Karpas-422 (cell line): Measurements from ENCODE around the gene ANKUB1. TPM values are rescaled to one million over a fixed set of nuclear protein-coding genes. Genes with fewer than 3 reads are reported as not detected.
A peak's percentile ranks its signal among the peaks of the same experiment; 100 is the strongest.
"Not testable (repeated sequence)": the region's sequence is repeated elsewhere in the genome, so short reads cannot be mapped to it uniquely, and the experiment has no call there.

Experiments
- DNase-seq: peaks from one replicate; pipeline ENCODE4 v3.0.0-alpha.2; 2015
- H2AFZ ChIP-seq: fragments of 200-600 bp; sonication (generic); 2 replicates; pipeline ENCODE4 v1.6.1; 2014; ENCODE audit warnings: antibody characterized with exemption, low read length, mixed read lengths
- H3K27ac ChIP-seq: fragments of 200-600 bp; sonication (generic); 2 replicates; pipeline ENCODE4 v1.5.1; 2014; ENCODE audit warnings: mild to moderate bottlenecking, low read length, moderate library complexity
- H3K27me3 ChIP-seq: fragments of 200-600 bp; sonication (generic); 2 replicates; pipeline ENCODE4 v1.6.1; 2014; ENCODE audit warnings: low read length, mixed read lengths
- H3K36me3 ChIP-seq: fragments of 200-600 bp; sonication (generic); 2 replicates; pipeline ENCODE4 v1.6.1; 2014; ENCODE audit warnings: low read length, mixed read lengths; ENCODE audit not compliant: insufficient read depth
- H3K4me1 ChIP-seq: fragments of 200-600 bp; sonication (generic); 2 replicates; pipeline ENCODE4 v1.6.1; 2014; ENCODE audit warnings: mild to moderate bottlenecking, low read length, mixed read lengths
- H3K4me2 ChIP-seq: fragments of 200-600 bp; sonication (generic); 2 replicates; pipeline ENCODE4 v1.6.1; 2014; ENCODE audit warnings: low read length, low read depth, mild to moderate bottlenecking; ENCODE audit not compliant: poor library complexity, severe bottlenecking
- H3K4me3 ChIP-seq: fragments of 200-600 bp; sonication (generic); 2 replicates; pipeline ENCODE4 v1.5.1; 2014; ENCODE audit warnings: mild to moderate bottlenecking, antibody characterized with exemption, low read length, mixed read lengths
- H3K79me2 ChIP-seq: fragments of 200-600 bp; sonication (generic); 2 replicates; pipeline ENCODE4 v1.6.1; 2014; ENCODE audit warnings: mild to moderate bottlenecking, low read length, mixed read lengths
- H3K9ac ChIP-seq: fragments of 200-600 bp; sonication (generic); 2 replicates; pipeline ENCODE4 v1.6.0; 2014; ENCODE audit warnings: low read length
- H3K9me2 ChIP-seq: fragments of 200-600 bp; sonication (generic), shearing (Covaris generic); replicated peaks from 2 replicates; pipeline ENCODE4 v1.6.0; 2014; ENCODE audit warnings: mild to moderate bottlenecking, low read length, moderate library complexity; ENCODE audit not compliant: insufficient read depth
- H3K9me3 ChIP-seq: fragments of 300-700, 200-600 bp; sonication (generic); 2 replicates; pipeline ENCODE4 v1.6.1; 2014; ENCODE audit warnings: low read length, mixed read lengths
- H4K20me1 ChIP-seq: fragments of 200-600 bp; sonication (generic); 2 replicates; pipeline ENCODE4 v1.6.1; 2014; ENCODE audit warnings: mild to moderate bottlenecking, antibody characterized with exemption, low read length, low read depth; ENCODE audit not compliant: insufficient read depth
- total RNA-seq: library from RNA; depleted of rRNA; stranded (reverse); fragments of >200 nt; shearing (Covaris generic); gene quantifications from 2 replicates; pipeline ENCODE4 v1.2.3, GENCODE V29; 2014; ENCODE audit warnings: low replicate concordance; rRNA removed

Gene ANKUB1, protein sequence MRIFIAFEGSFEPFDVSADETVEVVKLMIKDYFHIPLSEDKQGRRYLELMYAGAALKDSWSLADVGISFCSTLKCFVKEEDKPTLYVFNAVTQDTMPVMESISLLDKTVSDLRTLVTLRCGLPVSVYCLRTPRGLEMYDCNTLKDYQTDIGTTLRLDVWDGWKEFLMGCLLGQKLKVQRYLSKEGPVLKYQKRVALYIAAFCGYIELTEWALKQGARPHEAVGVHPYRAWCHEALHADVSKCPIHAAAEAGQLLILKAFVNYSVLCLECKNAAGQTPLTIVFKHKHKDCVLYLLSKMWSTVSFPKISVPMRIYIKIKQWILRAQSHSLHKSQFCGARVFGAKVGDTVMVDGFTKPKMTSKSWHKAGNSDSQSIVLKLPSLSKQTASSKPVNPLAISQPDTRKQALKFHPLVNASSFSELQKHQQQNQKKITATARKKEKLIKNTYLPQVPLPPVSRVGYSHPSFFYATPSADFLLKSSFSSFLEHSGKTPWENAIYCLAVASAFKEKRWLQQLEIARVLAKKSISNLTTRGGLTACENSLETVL
- not detected in 2 replicates for total RNA-seq

DNA sequence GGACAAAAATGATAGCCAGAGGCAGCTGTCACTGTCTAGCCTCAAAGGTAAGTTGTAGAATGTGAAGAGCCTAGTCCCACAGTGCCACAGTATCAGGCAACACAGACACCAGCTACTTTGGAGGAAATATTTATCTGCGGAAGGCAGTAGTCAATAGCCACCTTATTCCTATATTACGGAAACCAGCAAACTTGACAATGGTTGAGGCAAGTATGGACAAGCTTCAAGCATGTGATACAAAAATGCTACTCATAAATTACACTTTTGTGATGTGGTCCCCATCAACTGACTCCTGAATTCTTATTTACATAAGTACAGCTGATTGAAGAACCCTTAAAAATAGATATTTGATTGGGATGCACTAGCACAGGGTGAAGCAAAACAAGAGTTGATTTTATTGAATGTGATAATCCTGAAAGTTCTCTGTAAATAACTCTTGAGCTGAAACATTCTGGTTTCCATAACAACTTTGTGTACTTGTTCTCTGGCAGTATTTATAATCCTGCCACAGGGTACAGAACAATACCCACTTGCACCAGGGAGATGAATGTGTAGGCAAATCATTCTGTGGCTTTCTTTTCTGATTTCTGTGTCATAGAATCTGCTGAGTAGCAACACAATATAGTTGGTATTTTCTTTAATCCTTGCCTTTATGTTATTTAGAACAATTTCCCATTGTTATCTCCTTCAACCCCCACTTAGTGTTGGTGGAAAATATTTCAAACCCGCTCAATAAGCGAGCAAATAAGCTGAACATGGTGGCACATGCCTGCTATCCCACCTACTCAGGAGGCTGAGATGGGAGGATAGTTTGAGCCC, at the start of gene ANKUB1:
ANKUB1 (minus strand) TSS at position 103 of the 819 bp plus-strand sequence. CDS start 188 bp downstream, outside the sequence.
- no peak for DNase-seq
- Histone ChIP-seq H3K9me2 (no peaks in the 10 kb centered on the region), H3K27me3 (no peaks in the 10 kb centered on the region), H3K9ac (no peak within 1 kb of the TSS), H3K79me2 (no peaks in the 10 kb centered on the region), H3K36me3 (no peaks in the 10 kb centered on the region), H3K27ac (no peak within 1 kb of the TSS), H3K4me2 (no peak within 1 kb of the TSS), H3K4me3 (no peak within 1 kb of the TSS), H3K9me3 (no peaks in the 10 kb centered on the region), H2AFZ (no peak within 1 kb of the TSS), H3K4me1 (no peaks in the 10 kb centered on the region), H4K20me1 (no peaks in the 10 kb centered on the region)

DNA sequence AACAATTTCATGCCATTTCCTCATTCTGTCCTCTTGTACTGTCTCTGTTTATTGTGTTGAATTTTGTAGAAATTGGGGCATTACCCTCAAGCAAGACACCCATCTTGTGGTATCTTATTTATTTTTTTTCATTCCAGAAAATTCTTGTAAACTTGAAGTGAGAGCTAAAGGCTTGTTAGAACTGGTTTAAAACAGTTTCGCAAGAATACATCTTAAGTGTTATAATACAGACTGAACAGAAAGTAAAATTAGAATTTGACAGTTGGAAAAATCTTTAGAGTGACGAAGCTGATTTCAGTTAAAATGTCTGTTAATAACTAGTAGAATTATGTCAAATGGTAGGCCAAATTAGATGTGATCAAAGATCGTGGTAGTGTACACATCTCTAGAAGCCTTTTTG, 47.5 kb upstream of the ANKUB1 start:
- DNase-seq, result no peak
- H3K9me2 ChIP-seq, result no peaks in the 10 kb centered on the region
- H3K4me3 ChIP-seq, result no peak overlapping the region
- H3K9me3 ChIP-seq, result peaks cover 17% of the 10 kb centered on the region
- no peak overlapping the region for H2AFZ ChIP-seq
- H4K20me1 ChIP-seq, result no peaks in the 10 kb centered on the region
- peaks cover 91% of the 10 kb centered on the region for H3K79me2 ChIP-seq
- no peaks in the 10 kb centered on the region for H3K27me3 ChIP-seq
- peak overlapping the region; percentile 10; the same call in 1 of the 2 replicates for H3K27ac ChIP-seq
- peaks cover 10% of the 10 kb centered on the region; the same call in 1 of the 2 replicates for H3K4me1 ChIP-seq
- H3K4me2 ChIP-seq, result no peak overlapping the region
- no peak overlapping the region for H3K9ac ChIP-seq
- peaks cover 19% of the 10 kb centered on the region for H3K36me3 ChIP-seq

DNA sequence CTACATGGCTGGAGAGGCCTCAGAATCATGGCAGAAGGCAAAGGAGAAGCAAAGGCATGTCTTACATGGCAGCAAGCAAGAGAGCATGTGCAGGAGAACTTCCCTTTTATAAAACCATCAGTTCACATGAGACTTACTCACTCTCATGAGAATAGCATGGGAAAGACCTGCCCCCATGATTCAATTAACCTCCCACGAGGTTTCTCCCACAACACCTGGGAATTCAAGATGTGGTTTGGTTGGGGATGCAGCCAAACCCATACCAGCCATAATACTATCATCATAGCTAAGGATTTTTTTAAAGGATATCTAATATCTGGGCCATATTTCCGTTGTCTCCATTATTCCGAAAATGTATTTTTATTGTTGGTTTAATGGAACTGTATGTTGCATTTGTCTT, 47.1 kb upstream of the ANKUB1 start:
- H3K9ac ChIP-seq, H3K4me1 ChIP-seq, H3K4me3 ChIP-seq, H3K27me3 ChIP-seq, H2AFZ ChIP-seq, DNase-seq, H4K20me1 ChIP-seq, H3K4me2 ChIP-seq, H3K9me2 ChIP-seq, H3K27ac ChIP-seq: not testable (repeated sequence)
- Histone ChIP-seq H3K9me3 (peaks cover 21% of the 10 kb centered on the region), H3K79me2 (peaks cover 91% of the 10 kb centered on the region), H3K36me3 (peaks cover 16% of the 10 kb centered on the region)

DNA sequence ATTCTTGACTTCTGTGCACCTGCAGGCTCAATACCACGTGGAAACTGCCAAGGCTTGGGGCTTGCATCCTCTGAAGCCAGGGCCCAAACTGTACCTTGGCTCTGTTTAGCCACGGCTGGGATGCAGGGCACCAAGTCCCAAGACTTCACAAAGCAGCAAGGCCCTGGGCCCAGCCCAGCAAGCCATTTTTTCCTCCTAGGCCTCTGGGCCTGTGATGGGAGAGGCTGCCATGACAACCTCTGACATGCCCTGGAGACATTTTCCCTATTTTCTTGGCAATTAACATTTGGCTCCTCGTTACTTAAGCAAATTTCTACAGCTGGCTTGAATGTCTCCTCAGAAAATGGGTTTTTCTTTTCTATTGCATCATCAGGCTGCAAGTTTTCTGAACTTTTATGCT, 46.1 kb upstream of the ANKUB1 start:
- H3K4me2 ChIP-seq, H3K9me2 ChIP-seq, H3K4me3 ChIP-seq, DNase-seq, H2AFZ ChIP-seq, H3K27ac ChIP-seq, H3K27me3 ChIP-seq, H4K20me1 ChIP-seq, H3K4me1 ChIP-seq, H3K9ac ChIP-seq: not testable (repeated sequence)
- H3K79me2 ChIP-seq, result peaks cover 91% of the 10 kb centered on the region
- H3K9me3 ChIP-seq, result peaks cover 29% of the 10 kb centered on the region
- H3K36me3 ChIP-seq, result peaks cover 16% of the 10 kb centered on the region

DNA sequence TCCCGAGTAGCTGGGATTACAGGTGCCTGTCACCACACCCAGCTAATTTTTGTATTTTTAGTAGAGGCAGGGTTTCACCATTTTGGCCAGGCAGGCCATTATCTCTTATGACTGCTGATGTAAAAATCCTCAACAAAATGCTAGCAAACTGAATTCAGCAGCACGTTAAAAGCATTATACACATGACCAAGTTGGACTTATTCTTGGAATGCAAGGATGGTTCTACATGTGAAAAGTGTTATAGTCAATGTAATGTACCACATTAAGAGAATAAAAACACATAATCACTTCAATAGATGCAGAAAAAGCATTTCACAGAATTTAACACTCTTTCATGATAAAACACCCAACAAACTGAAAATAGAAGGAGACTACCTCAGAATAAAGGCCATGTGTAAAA, 40.9 kb upstream of the ANKUB1 start:
- Histone ChIP-seq H3K9me2 (no peaks in the 10 kb centered on the region), H4K20me1 (no peaks in the 10 kb centered on the region), H3K27ac (no peak overlapping the region), H3K79me2 (peaks cover 92% of the 10 kb centered on the region), H3K27me3 (no peaks in the 10 kb centered on the region), H2AFZ (no peak overlapping the region), H3K9ac (no peak overlapping the region), H3K4me3 (no peak overlapping the region), H3K4me1 (no peaks in the 10 kb centered on the region), H3K36me3 (peaks cover 18% of the 10 kb centered on the region), H3K9me3 (peaks cover 60% of the 10 kb centered on the region), H3K4me2 (no peak overlapping the region)
- no peak for DNase-seq

DNA sequence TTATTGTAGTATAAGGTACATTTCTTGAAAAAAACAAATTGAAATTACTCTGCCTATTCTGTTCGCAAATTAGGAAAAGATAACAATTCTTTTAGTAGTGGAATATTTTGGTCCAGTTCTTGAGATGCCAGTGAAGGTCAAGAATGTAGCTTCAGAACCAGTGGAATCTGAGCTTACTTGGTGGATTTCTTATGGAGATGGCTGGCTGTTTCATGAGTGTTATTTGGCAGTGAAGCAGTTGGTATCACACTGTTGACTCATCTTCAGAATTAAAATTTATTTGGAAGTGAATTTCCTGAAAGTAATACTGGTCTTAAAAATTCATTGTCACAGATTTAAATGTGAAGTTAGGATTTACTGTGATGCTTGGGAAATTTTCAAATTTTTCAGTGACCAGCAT, 39.7 kb upstream of the ANKUB1 start:
- no peaks in the 10 kb centered on the region for H4K20me1 ChIP-seq
- H3K4me2 ChIP-seq, result no peak overlapping the region
- peaks cover 14% of the 10 kb centered on the region for H3K36me3 ChIP-seq
- no peak overlapping the region for H3K9ac ChIP-seq
- no peaks in the 10 kb centered on the region for H3K27me3 ChIP-seq
- no peaks in the 10 kb centered on the region for H3K9me2 ChIP-seq
- DNase-seq, result no peak
- peaks cover 60% of the 10 kb centered on the region for H3K9me3 ChIP-seq
- H3K27ac ChIP-seq, result no peak overlapping the region
- H3K4me3 ChIP-seq, result no peak overlapping the region
- H3K79me2 ChIP-seq, result peaks cover 92% of the 10 kb centered on the region
- H3K4me1 ChIP-seq, result no peaks in the 10 kb centered on the region
- no peak overlapping the region for H2AFZ ChIP-seq

DNA sequence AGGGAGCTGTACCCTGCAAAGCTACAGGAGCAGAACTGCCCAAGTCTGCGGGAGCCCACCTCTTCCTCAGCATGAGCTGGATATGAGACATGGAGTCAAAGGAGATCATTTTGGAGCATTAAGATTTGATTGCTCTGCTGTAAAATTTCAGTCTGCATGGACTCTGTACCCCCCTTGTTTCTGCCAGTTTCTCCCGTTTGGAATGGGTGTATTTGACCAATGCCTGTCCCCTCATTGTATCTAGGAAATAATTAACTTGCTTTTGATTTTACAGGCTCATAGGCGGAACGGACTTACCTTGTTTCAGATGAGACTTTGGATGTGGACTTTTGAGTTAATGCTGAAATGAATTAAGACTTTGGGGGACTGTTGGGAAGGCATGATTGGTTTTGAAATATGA, 39.0 kb upstream of the ANKUB1 start:
- H3K27ac ChIP-seq, result no peak overlapping the region
- H2AFZ ChIP-seq, result no peak overlapping the region
- H3K4me1 ChIP-seq, result no peaks in the 10 kb centered on the region
- no peak overlapping the region for H3K4me3 ChIP-seq
- DNase-seq, result no peak
- H3K9me3 ChIP-seq, result peaks cover 55% of the 10 kb centered on the region
- peaks cover 9% of the 10 kb centered on the region for H3K36me3 ChIP-seq
- no peaks in the 10 kb centered on the region for H4K20me1 ChIP-seq
- H3K4me2 ChIP-seq, result no peak overlapping the region
- H3K9ac ChIP-seq, result no peak overlapping the region
- H3K79me2 ChIP-seq, result peaks cover 92% of the 10 kb centered on the region
- H3K27me3 ChIP-seq, result no peaks in the 10 kb centered on the region
- no peaks in the 10 kb centered on the region for H3K9me2 ChIP-seq

DNA sequence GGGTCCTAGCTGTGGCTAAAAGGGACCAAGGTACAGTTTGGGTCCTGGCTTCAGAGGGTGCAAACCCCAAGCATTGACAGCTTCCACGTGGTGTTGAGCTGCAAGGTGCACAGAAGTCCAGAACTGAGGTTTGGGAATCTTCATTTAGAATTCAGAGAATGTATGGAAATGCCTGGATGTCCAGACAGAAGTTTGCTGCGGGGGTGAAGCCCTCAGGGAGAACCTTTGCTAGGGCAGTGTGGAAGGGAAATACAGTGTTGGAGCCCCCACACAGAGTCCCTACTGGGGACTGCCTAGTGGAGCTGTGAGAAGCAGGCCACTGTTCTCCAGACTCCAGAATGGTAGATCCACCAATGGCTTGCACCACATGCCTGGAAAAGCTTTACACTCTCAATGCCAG, 38.5 kb upstream of the ANKUB1 start:
- Histone ChIP-seq H3K27ac (no peak overlapping the region), H2AFZ (no peak overlapping the region), H3K4me1 (no peaks in the 10 kb centered on the region), H3K27me3 (no peaks in the 10 kb centered on the region), H3K9me3 (peaks cover 54% of the 10 kb centered on the region), H3K4me2 (no peak overlapping the region), H3K79me2 (peaks cover 92% of the 10 kb centered on the region), H4K20me1 (no peaks in the 10 kb centered on the region), H3K36me3 (peaks cover 13% of the 10 kb centered on the region), H3K9ac (no peak overlapping the region), H3K4me3 (no peak overlapping the region), H3K9me2 (no peaks in the 10 kb centered on the region)
- peak; percentile 43 for DNase-seq
